Liver (tissue), 9 donors: ENCODE results near the gene PDE10A. TPM values are rescaled to one million over a fixed set of nuclear protein-coding genes. Genes with fewer than 3 reads are reported as not detected.

ENCODE experiments used
- DNase-seq: peaks from one replicate; pipeline ENCODE4 v3.0.0-alpha.2; 2017; ENCODE audit warnings: low spot score
- H3K27ac ChIP-seq, 2 donors: one replicate each; pipeline ENCODE4 v1.7.0; 2013; ENCODE audit warnings: inconsistent platforms in 2 of 2, low read length in 2 of 2, control low read depth in 1 of 2, low read depth in 1 of 2, mild to moderate bottlenecking in 1 of 2
- H3K27me3 ChIP-seq, 4 donors: one replicate each; pipeline versions ENCODE4 v1.6.1 to v1.7.0; 2013; ENCODE audit warnings: low read length in 3 of 4, inconsistent platforms in 1 of 4, mild to moderate bottlenecking in 1 of 4, moderate library complexity in 1 of 4; ENCODE audit not compliant: control insufficient read depth in 4 of 4, insufficient read depth in 4 of 4
- H3K36me3 ChIP-seq, 4 donors: one replicate each; pipeline versions ENCODE4 v1.6.1 to v1.7.0; 2013; ENCODE audit warnings: low read length in 3 of 4, mild to moderate bottlenecking in 3 of 4, low read depth in 1 of 4, moderate library complexity in 1 of 4; ENCODE audit not compliant: control insufficient read depth in 4 of 4, insufficient read depth in 3 of 4
- H3K4me1 ChIP-seq, 4 donors: one replicate each; pipeline versions ENCODE4 v1.6.1 to v1.7.0; 2013; ENCODE audit warnings: low read length in 3 of 4, mild to moderate bottlenecking in 3 of 4, moderate library complexity in 1 of 4; ENCODE audit not compliant: control insufficient read depth in 4 of 4, insufficient read depth in 4 of 4
- H3K4me3 ChIP-seq, 3 donors: one replicate each; pipeline versions ENCODE4 v1.6.1 to v1.7.0; 2013; ENCODE audit warnings: low read length in 3 of 3, control low read depth in 1 of 3, low read depth in 1 of 3, mild to moderate bottlenecking in 1 of 3
- H3K9ac ChIP-seq, 2 donors: one replicate each; pipeline ENCODE4 v1.7.0; 2013; ENCODE audit warnings: low read length in 2 of 2, mild to moderate bottlenecking in 2 of 2, moderate library complexity in 2 of 2, control low read depth in 1 of 2, low read depth in 1 of 2
- H3K9me3 ChIP-seq, 4 donors: one replicate each; pipeline versions ENCODE4 v1.6.1 to v1.7.0; 2013; ENCODE audit warnings: low read length in 3 of 4; ENCODE audit not compliant: control insufficient read depth in 4 of 4
- CTCF ChIP-seq: fragments of 150-350 bp; IDR thresholded peaks from 2 replicates; pipeline ENCODE4 v1.5.1; 2017; ENCODE audit warnings: improper control_type of control experiment, low read depth, low read length; ENCODE audit not compliant: missing input control
- EGR1 ChIP-seq, 2 donors: IDR thresholded peaks; 2 replicates each; pipeline ENCODE4 v1.6.1; 2016 to 2018; ENCODE audit warnings: antibody characterized with exemption in 2 of 2, low read depth in 2 of 2
- FOXA1 ChIP-seq: IDR thresholded peaks from 2 replicates; pipeline ENCODE4 v1.6.1; 2016; ENCODE audit warnings: antibody characterized with exemption
- FOXA2 ChIP-seq: IDR thresholded peaks from 2 replicates; pipeline ENCODE4 v1.6.1; 2016; ENCODE audit warnings: antibody characterized with exemption
- HNF4A ChIP-seq, 2 donors: conservative IDR thresholded peaks; 2 replicates each; pipeline ENCODE4 v1.6.1; 2016; ENCODE audit warnings: antibody characterized with exemption in 2 of 2, mild to moderate bottlenecking in 2 of 2
- HNF4G ChIP-seq: IDR thresholded peaks from 2 replicates; pipeline ENCODE4 v1.6.1; 2016; ENCODE audit warnings: antibody characterized with exemption
- JUND ChIP-seq, 2 donors: IDR thresholded peaks; 2 replicates each; pipeline ENCODE4 v1.6.1; 2016; ENCODE audit warnings: antibody characterized with exemption in 2 of 2
- MAX ChIP-seq: IDR thresholded peaks from 2 replicates; pipeline ENCODE4 v1.6.1; 2016; ENCODE audit warnings: antibody characterized with exemption
- RAD21 ChIP-seq, 2 donors: IDR thresholded peaks; 2 replicates each; pipeline ENCODE4 v1.6.1; 2016; ENCODE audit warnings: antibody characterized with exemption in 2 of 2, mild to moderate bottlenecking in 2 of 2
- REST ChIP-seq: IDR thresholded peaks from 2 replicates; pipeline ENCODE4 v1.6.1; 2016; ENCODE audit warnings: antibody characterized with exemption, mild to moderate bottlenecking
- RXRA ChIP-seq, 2 donors: IDR thresholded peaks; 2 replicates each; pipeline ENCODE4 v1.6.1; 2017 to 2018; ENCODE audit warnings: antibody characterized with exemption in 2 of 2, mild to moderate bottlenecking in 1 of 2
- SP1 ChIP-seq: IDR thresholded peaks from 2 replicates; pipeline ENCODE4 v1.6.1; 2018; ENCODE audit warnings: antibody characterized with exemption, mild to moderate bottlenecking
- TAF1 ChIP-seq: conservative IDR thresholded peaks from 2 replicates; pipeline ENCODE4 v1.6.1; 2016; ENCODE audit warnings: antibody characterized with exemption, mild to moderate bottlenecking
- YY1 ChIP-seq: IDR thresholded peaks from 2 replicates; pipeline ENCODE4 v1.6.1; 2016; ENCODE audit warnings: antibody characterized with exemption, mild to moderate bottlenecking
- WGBS: extraction: QIAGEN DNeasy Blood & Tissue Kit; methylation state at CpG from one replicate; pipeline ENCODE4 v1.1.7; 2013; 5-methylcytosine and 5-hydroxymethylcytosine counted together
- polyA plus RNA-seq, 2 donors: library from polyadenylated mRNA; stranded (reverse) in 1 of 2; unstranded in 1 of 2; fragments of 200-250 nt in 1 of 2; fragments of >200 nt in 1 of 2; fragmentation: Nextera tagmentation in 1 of 2; extraction: Ambion mirVana in 1 of 2; gene quantifications; one replicate each; pipeline versions ENCODE4 v1.2.1 to v1.2.3, GENCODE V29; 2013 to 2015
- total RNA-seq, 2 donors: library from RNA; depleted of rRNA; stranded (reverse); fragments of >200 nt; gene quantifications; one replicate each; pipeline ENCODE4 v1.2.3, GENCODE V29; 2014
- TF ChIP-seq, protein P1 (sequence below): IDR thresholded peaks from 2 replicates; pipeline ENCODE4 v1.6.1; 2016; ENCODE audit warnings: antibody characterized with exemption
- donor health status: healthy.
- donor health status: healthy.
- donor health status: healthy.
- donor health status: healthy.
- donor health status: healthy.

PDE10A gene
- total and polyA plus RNA-seq, 4 donors, result 0.20 to 1.7 (median 0.47) TPM

DNA sequence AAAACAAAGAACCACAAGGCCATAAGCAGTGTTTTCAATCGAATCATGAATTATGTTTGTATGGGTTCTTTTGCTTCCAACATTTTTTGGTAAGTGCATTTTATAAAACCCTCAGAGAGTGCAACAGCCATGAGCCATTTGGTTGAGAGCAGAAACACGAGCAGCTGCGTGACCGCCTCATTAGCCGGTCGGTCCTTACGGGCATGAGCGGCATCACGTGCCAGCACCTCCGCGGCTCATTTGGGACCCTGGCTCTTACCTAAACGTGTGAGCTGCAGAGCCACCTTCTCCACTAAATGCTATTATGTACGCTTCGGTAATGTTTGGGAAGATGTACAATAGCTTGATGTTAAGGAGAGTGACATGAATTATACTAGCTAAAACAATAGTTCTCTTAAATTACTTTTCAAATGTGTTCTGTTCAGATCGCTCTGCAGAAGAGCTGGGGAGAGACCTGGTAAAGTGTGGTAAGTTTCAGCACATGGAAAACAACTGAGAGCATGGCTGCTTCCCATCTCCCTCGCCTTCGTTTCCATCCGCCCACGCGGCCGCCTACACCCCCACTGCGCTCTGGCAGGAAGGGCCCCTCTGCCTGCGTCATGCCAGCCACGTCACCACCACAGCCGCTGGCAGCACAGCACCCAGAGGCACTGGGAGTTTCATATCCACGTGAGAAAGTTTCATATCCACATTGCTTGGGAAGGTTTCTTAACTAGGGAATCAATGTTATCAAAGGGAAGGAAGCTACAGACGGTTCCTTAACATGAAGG, 23.7 kb upstream of the PDE10A start:
- DNase-seq, result no peak
- no peak overlapping the region for H3K4me3 ChIP-seq
- TF ChIP-seq FOXA1, result no peak
- no peaks in the 10 kb centered on the region for H3K36me3 ChIP-seq
- H3K27ac ChIP-seq, result no peak overlapping the region
- H3K9ac ChIP-seq, result no peak overlapping the region
- 83% methylated on average over 27 of the region's 27 CpGs for WGBS
- H3K9me3 ChIP-seq, result no peaks in the 10 kb centered on the region
- peaks cover 0 to 3% (median 0%) of the 10 kb centered on the region in 4 donors for H3K27me3 ChIP-seq
- no peaks in the 10 kb centered on the region for H3K4me1 ChIP-seq

- Histone ChIP-seq H3K9ac (no peak overlapping the region), H3K4me1 (no peaks in the 10 kb centered on the region), H3K9me3 (no peaks in the 10 kb centered on the region), H3K4me3 (no peak overlapping the region), H3K27ac (no peak overlapping the region), H3K36me3 (no peaks in the 10 kb centered on the region), H3K27me3 (peaks cover 0 to 3% (median 0%) of the 10 kb centered on the region in 4 donors)
- no peak for TF ChIP-seq RAD21 (IDR thresholded peaks at IDR 0.05)
- no peak for TF ChIP-seq FOXA2
- no peak for TF ChIP-seq REST
- no peak for TF ChIP-seq HNF4G
- TF ChIP-seq TAF1, result no peak
- no peak for TF ChIP-seq EGR1 (IDR thresholded peaks at IDR 0.05; ENCODE audit: low read depth in 2 of 2)
- no peak for TF ChIP-seq SP1
- no peak for TF ChIP-seq MAX
- TF ChIP-seq, protein P1, sequence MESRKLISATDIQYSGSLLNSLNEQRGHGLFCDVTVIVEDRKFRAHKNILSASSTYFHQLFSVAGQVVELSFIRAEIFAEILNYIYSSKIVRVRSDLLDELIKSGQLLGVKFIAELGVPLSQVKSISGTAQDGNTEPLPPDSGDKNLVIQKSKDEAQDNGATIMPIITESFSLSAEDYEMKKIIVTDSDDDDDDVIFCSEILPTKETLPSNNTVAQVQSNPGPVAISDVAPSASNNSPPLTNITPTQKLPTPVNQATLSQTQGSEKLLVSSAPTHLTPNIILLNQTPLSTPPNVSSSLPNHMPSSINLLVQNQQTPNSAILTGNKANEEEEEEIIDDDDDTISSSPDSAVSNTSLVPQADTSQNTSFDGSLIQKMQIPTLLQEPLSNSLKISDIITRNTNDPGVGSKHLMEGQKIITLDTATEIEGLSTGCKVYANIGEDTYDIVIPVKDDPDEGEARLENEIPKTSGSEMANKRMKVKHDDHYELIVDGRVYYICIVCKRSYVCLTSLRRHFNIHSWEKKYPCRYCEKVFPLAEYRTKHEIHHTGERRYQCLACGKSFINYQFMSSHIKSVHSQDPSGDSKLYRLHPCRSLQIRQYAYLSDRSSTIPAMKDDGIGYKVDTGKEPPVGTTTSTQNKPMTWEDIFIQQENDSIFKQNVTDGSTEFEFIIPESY, result no peak
- TF ChIP-seq FOXA1, result no peak
- no peak for TF ChIP-seq RXRA (IDR thresholded peaks at IDR 0.05)
- no peak for TF ChIP-seq HNF4A (conservative IDR thresholded peaks at IDR 0.05)
- TF ChIP-seq CTCF, result no peak
- TF ChIP-seq YY1, result no peak
- no peak for TF ChIP-seq JUND (IDR thresholded peaks at IDR 0.05)
- WGBS, result 64% methylated on average over 1 of the region's 1 CpG
- DNase-seq, result no peak
These were observed 22.3 kb upstream of the PDE10A start for GRCh38 chr6:165685302-165685701.
